H1 (cell line): ENCODE measurements around the gene GPR83. TPM values are rescaled to one million over a fixed set of nuclear protein-coding genes. Genes with fewer than 3 reads are reported as not detected.

Experiments
- CTCF ChIA-PET: fragments of 300-600 bp; sonication (Branson Sonifier 250); formaldehyde crosslinking; loops from one replicate; lab custom pipeline; 2021; ENCODE audit not compliant: partially characterized antibody; lab: Charles Lee
- POLR2A ChIA-PET: fragments of 300-600 bp; sonication (Branson Sonifier 250); formaldehyde crosslinking; loops from one replicate; lab custom pipeline; 2021; ENCODE audit warnings: inconsistent platforms; ENCODE audit not compliant: partially characterized antibody; lab: Charles Lee
- DNase-seq, 2 experiments: peaks; one replicate each; pipeline versions ENCODE4 v3.0.0 to v3.0.0-alpha.2; 2010 to 2022; ENCODE audit warnings: low spot score in 2 of 2, low read depth in 1 of 2, mixed read lengths in 1 of 2
- FAIRE-seq: peaks from 2 replicates; lab custom pipeline; 2011; peaks lifted over from hg19 to GRCh38; lab: Jason Lieb, UNC
- H2AFZ ChIP-seq: 2 replicates; pipeline ENCODE4 v1.8.1; 2012; ENCODE audit warnings: low read length, inconsistent platforms
- H2AK5ac ChIP-seq: 2 replicates; pipeline ENCODE4 v1.6.1; 2013; ENCODE audit warnings: low read depth, low read length
- H2BK120ac ChIP-seq: replicated peaks from 2 replicates; pipeline ENCODE3; 2013; ENCODE audit warnings: low read depth, low read length, inconsistent platforms
- H2BK12ac ChIP-seq: 2 replicates; pipeline ENCODE4 v1.6.1; 2013; ENCODE audit warnings: low read depth, low read length
- H2BK15ac ChIP-seq: 2 replicates; pipeline ENCODE4 v1.6.1; 2013; ENCODE audit warnings: low read length
- H2BK20ac ChIP-seq: 2 replicates; pipeline ENCODE4 v1.6.1; 2013; ENCODE audit warnings: low read length
- H2BK5ac ChIP-seq: 2 replicates; pipeline ENCODE4 v1.6.1; 2013; ENCODE audit warnings: low read depth, low read length
- H3K14ac ChIP-seq: 2 replicates; pipeline ENCODE4 v1.6.1; 2013; ENCODE audit warnings: inconsistent platforms; ENCODE audit not compliant: insufficient read length
- H3K18ac ChIP-seq: 2 replicates; pipeline ENCODE4 v1.6.1; 2013; ENCODE audit warnings: low read length; ENCODE audit errors: extremely low read depth
- H3K23ac ChIP-seq: 2 replicates; pipeline ENCODE4 v1.6.1; 2013; ENCODE audit warnings: inconsistent platforms; ENCODE audit not compliant: insufficient read length
- H3K23me2 ChIP-seq: 2 replicates; pipeline ENCODE4 v1.6.1; 2013; ENCODE audit warnings: low read depth, low read length
- H3K27ac ChIP-seq: 2 replicates; pipeline ENCODE4 v1.6.1; 2011; ENCODE audit warnings: low read depth, low read length, inconsistent platforms
- H3K27me3 ChIP-seq, 4 experiments: replicated peaks in 1 of 4; 1 replicate in 1 of 4; 2 replicates in 3 of 4; pipeline versions ENCODE4 v1.6.1 to v1.8.1; 2011 to 2013; ENCODE audit warnings: low read length in 3 of 4, mild to moderate bottlenecking in 3 of 4, inconsistent platforms in 2 of 4, mixed read lengths in 2 of 4, moderate library complexity in 1 of 4; ENCODE audit not compliant: control insufficient read depth in 3 of 4, insufficient read depth in 3 of 4; ENCODE audit errors: extremely low read depth in 1 of 4
- H3K36me3 ChIP-seq, 4 experiments: 2 replicates each; pipeline versions ENCODE4 v1.6.1 to v1.8.1; 2011 to 2013; ENCODE audit warnings: mild to moderate bottlenecking in 4 of 4, low read length in 3 of 4, moderate library complexity in 2 of 4, control low read depth in 1 of 4, inconsistent platforms in 1 of 4; ENCODE audit not compliant: insufficient read depth in 4 of 4, control insufficient read depth in 2 of 4
- H3K4ac ChIP-seq: replicated peaks from 2 replicates; pipeline ENCODE3; 2013; ENCODE audit warnings: low read length, low read depth, mixed read lengths, inconsistent platforms; ENCODE audit not compliant: insufficient read length
- H3K4me1 ChIP-seq, 4 experiments: replicated peaks in 1 of 4; 1 replicate in 1 of 4; 2 replicates in 3 of 4; pipeline versions ENCODE4 v1.6.1 to v1.8.1; 2011 to 2013; ENCODE audit warnings: low read length in 3 of 4, inconsistent platforms in 2 of 4, mixed read lengths in 1 of 4; ENCODE audit not compliant: insufficient read depth in 4 of 4, control insufficient read depth in 3 of 4
- H3K4me2 ChIP-seq, 2 experiments: 2 replicates each; pipeline versions ENCODE4 v1.6.1 to v1.8.1; 2011 to 2013; ENCODE audit warnings: low read depth in 2 of 2, low read length in 2 of 2, control low read depth in 1 of 2, inconsistent platforms in 1 of 2, mild to moderate bottlenecking in 1 of 2; ENCODE audit not compliant: insufficient read depth in 1 of 2
- H3K4me3 ChIP-seq, 4 experiments: fragments of 200-600, 300-600 bp in 1 of 4; sonication (generic), shearing (Covaris generic), sonication (Bioruptor Twin) in 1 of 4; 2 replicates each; pipeline versions ENCODE4 v1.5.1 to v1.8.1; 2011 to 2016; ENCODE audit warnings: low read length in 4 of 4, low read depth in 3 of 4, control low read depth in 2 of 4, inconsistent platforms in 2 of 4, mild to moderate bottlenecking in 2 of 4, mixed read lengths in 1 of 4, moderate library complexity in 1 of 4; ENCODE audit not compliant: insufficient read depth in 2 of 4; ENCODE audit errors: extremely low read depth in 1 of 4
- H3K56ac ChIP-seq: replicated peaks from 2 replicates; pipeline ENCODE3; 2013; ENCODE audit warnings: low read depth, mild to moderate bottlenecking, mixed read lengths, low read length, inconsistent platforms; ENCODE audit not compliant: insufficient read length
- H3K79me1 ChIP-seq: 2 replicates; pipeline ENCODE4 v1.6.1; 2013; ENCODE audit warnings: low read depth, low read length, control low read depth
- H3K79me2 ChIP-seq, 2 experiments: 2 replicates each; pipeline versions ENCODE4 v1.6.1 to v1.8.1; 2012 to 2013; ENCODE audit warnings: low read length in 2 of 2, mild to moderate bottlenecking in 2 of 2, inconsistent platforms in 1 of 2; ENCODE audit not compliant: insufficient read depth in 2 of 2, control insufficient read depth in 1 of 2
- H3K9ac ChIP-seq, 4 experiments: replicated peaks in 1 of 4; 1 replicate in 1 of 4; 2 replicates in 3 of 4; pipeline versions ENCODE4 v1.6.1 to v1.8.1; 2011 to 2013; ENCODE audit warnings: low read depth in 3 of 4, low read length in 3 of 4, control low read depth in 2 of 4, mild to moderate bottlenecking in 2 of 4, moderate library complexity in 2 of 4, inconsistent platforms in 1 of 4; ENCODE audit errors: extremely low read depth in 1 of 4
- H3K9me3 ChIP-seq, 2 experiments: 2 replicates each; pipeline versions ENCODE4 v1.6.1 to v1.8.1; 2012 to 2013; ENCODE audit warnings: mild to moderate bottlenecking in 2 of 2, moderate library complexity in 2 of 2, control low read depth in 1 of 2, inconsistent platforms in 1 of 2, low read depth in 1 of 2, low read length in 1 of 2, mixed read lengths in 1 of 2; ENCODE audit not compliant: insufficient read depth in 2 of 2
- H4K20me1 ChIP-seq, 2 experiments: replicated peaks in 1 of 2; 2 replicates each; pipeline versions ENCODE3 to v1.8.1; 2011 to 2013; ENCODE audit warnings: inconsistent platforms in 2 of 2, low read length in 2 of 2, mild to moderate bottlenecking in 1 of 2; ENCODE audit not compliant: insufficient read depth in 2 of 2, control insufficient read depth in 1 of 2
- H4K5ac ChIP-seq: 2 replicates; pipeline ENCODE4 v1.6.1; 2013; ENCODE audit warnings: low read length, low read depth, mixed read lengths, inconsistent platforms; ENCODE audit not compliant: insufficient read length
- H4K8ac ChIP-seq: 2 replicates; pipeline ENCODE4 v1.8.0; 2013; ENCODE audit warnings: mild to moderate bottlenecking, moderate library complexity, low read length, inconsistent platforms; ENCODE audit not compliant: insufficient read depth; ENCODE audit errors: extremely low read depth
- H4K91ac ChIP-seq: replicated peaks from 2 replicates; pipeline ENCODE3; 2013; ENCODE audit warnings: low read length, mixed read lengths, inconsistent platforms; ENCODE audit not compliant: insufficient read length
- BACH1 ChIP-seq: IDR thresholded peaks from 2 replicates; pipeline ENCODE4 v1.6.1; 2012; ENCODE audit warnings: low read length, improper control_type of control experiment
- EZH2 ChIP-seq: fragments of 200-600 bp; sonication (generic); IDR thresholded peaks from 2 replicates; pipeline ENCODE4 v1.7.1; 2012; ENCODE audit warnings: low read depth, mild to moderate bottlenecking, moderate library complexity, low read length, inconsistent platforms; ENCODE audit not compliant: severe bottlenecking
- SAP30 ChIP-seq: fragments of 300-600 bp; sonication (generic); IDR thresholded peaks from 2 replicates; pipeline ENCODE4 v1.7.1; 2012; ENCODE audit warnings: low read length, moderate library complexity, mild to moderate bottlenecking, inconsistent platforms; ENCODE audit not compliant: insufficient read depth, insufficient replicate concordance
- SIN3A ChIP-seq, 2 experiments: IDR thresholded peaks in 1 of 2; conservative IDR thresholded peaks in 1 of 2; 2 replicates each; pipeline ENCODE4 v1.6.1; 2011 to 2012; ENCODE audit warnings: low read length in 2 of 2, improper control_type of control experiment in 1 of 2, low read depth in 1 of 2, mild to moderate bottlenecking in 1 of 2
- SP1 ChIP-seq: IDR thresholded peaks from 2 replicates; pipeline ENCODE4 v1.6.1; 2011; ENCODE audit warnings: low read depth, low read length
- SP2 ChIP-seq: IDR thresholded peaks from 2 replicates; pipeline ENCODE4 v1.6.1; 2012; ENCODE audit warnings: mild to moderate bottlenecking, low read length, inconsistent platforms
- SP4 ChIP-seq: IDR thresholded peaks from 2 replicates; pipeline ENCODE4 v1.6.1; 2012; ENCODE audit warnings: low read length, inconsistent platforms
- SUZ12 ChIP-seq: fragments of 200-600 bp; sonication (generic); IDR thresholded peaks from 2 replicates; pipeline ENCODE4 v1.6.1; 2012; ENCODE audit warnings: mild to moderate bottlenecking, inconsistent platforms, low read length, moderate library complexity, mixed read lengths
- WGBS, 2 experiments: shearing (Covaris generic) in 1 of 2; methylation state at CpG; one replicate each; pipeline versions ENCODE4 v1.1.6 to v1.1.7; 2013 to 2015; ENCODE audit warnings: low lambda C conversion rate in 2 of 2, mixed read lengths in 2 of 2, inconsistent platforms in 1 of 2, low coverage in 1 of 2, missing lambda C conversion rate in 1 of 2; ENCODE audit not compliant: insufficient replicate concordance in 2 of 2, insufficient coverage in 1 of 2, insufficient read length in 1 of 2; ENCODE audit errors: extremely low coverage in 1 of 2, missing lambda C conversion rate in 1 of 2; 5-methylcytosine and 5-hydroxymethylcytosine counted together
- long read RNA-seq, 2 experiments: library from RNA in 1 of 2; library from capped mRNA in 1 of 2; stranded (forward); transcript quantifications; one replicate each; pipeline ENCODE4 v2.0.0, GENCODE V29; 2021; ENCODE audit warnings: inconsistent platforms in 1 of 2
- polyA minus RNA-seq, 3 experiments: library from RNA; depleted of rRNA, polyadenylated mRNA; stranded (reverse); fragments of >200 nt; gene quantifications; 1 replicate in 2 of 3; 2 replicates in 1 of 3; pipeline ENCODE4 v1.2.3, GENCODE V29; 2011
- polyA plus RNA-seq, 7 experiments: library from polyadenylated mRNA; depleted of rRNA in 3 of 7; stranded (reverse) in 5 of 7; unstranded in 2 of 7; fragments of >200 nt in 5 of 7; fragments of 200-250 nt in 2 of 7; gene quantifications; 1 replicate in 5 of 7; 2 replicates in 1 of 7; 4 replicates in 1 of 7; pipeline versions ENCODE4 v1.2.1 to v1.2.3, GENCODE V29; 2011 to 2013; ENCODE audit warnings: missing spikeins in 2 of 7, mixed read lengths in 2 of 7
- total RNA-seq: library from RNA; stranded (reverse); fragmentation: NEBNext Ultra II Directional; extraction: Animal tissue kit (Norgen Biotek cat#: 25700); gene quantifications from 2 replicates; pipeline ENCODE4 v1.2.1, GENCODE V29; 2021

Gene GPR83
- total RNA-seq (1.3 and 1.5 TPM in 2 replicates), polyA plus RNA-seq (2011; rRNA removed) (0.30 and 0.49 TPM in 2 replicates), polyA minus RNA-seq (2011; rRNA and poly(A)+ RNA removed) (0.73 and 0.98 TPM in 2 replicates)
- polyA plus RNA-seq (2011; cell fraction: cytosol; rRNA removed), result 0.32 TPM
- polyA plus RNA-seq (2011; cell fraction: nucleus; rRNA removed), result 1.0 TPM
- polyA plus RNA-seq (2012, experiment 1 of 2), result 0.18 to 0.42 TPM (median 0.33 TPM) in 4 replicates
- 0.21 TPM for polyA plus RNA-seq (2012, experiment 2 of 2)
- polyA plus RNA-seq (2013, experiment 1 of 2), result 1.9 TPM
- 2.2 TPM for polyA plus RNA-seq (2013, experiment 2 of 2)
- 0.37 TPM for polyA minus RNA-seq (2011; cell fraction: cytosol; rRNA and poly(A)+ RNA removed)
- polyA minus RNA-seq (2011; cell fraction: nucleus; rRNA and poly(A)+ RNA removed), result 1.2 TPM
- long read RNA-seq, experiment 1, result 0 reads
- long read RNA-seq, experiment 2, result 0 reads

DNA sequence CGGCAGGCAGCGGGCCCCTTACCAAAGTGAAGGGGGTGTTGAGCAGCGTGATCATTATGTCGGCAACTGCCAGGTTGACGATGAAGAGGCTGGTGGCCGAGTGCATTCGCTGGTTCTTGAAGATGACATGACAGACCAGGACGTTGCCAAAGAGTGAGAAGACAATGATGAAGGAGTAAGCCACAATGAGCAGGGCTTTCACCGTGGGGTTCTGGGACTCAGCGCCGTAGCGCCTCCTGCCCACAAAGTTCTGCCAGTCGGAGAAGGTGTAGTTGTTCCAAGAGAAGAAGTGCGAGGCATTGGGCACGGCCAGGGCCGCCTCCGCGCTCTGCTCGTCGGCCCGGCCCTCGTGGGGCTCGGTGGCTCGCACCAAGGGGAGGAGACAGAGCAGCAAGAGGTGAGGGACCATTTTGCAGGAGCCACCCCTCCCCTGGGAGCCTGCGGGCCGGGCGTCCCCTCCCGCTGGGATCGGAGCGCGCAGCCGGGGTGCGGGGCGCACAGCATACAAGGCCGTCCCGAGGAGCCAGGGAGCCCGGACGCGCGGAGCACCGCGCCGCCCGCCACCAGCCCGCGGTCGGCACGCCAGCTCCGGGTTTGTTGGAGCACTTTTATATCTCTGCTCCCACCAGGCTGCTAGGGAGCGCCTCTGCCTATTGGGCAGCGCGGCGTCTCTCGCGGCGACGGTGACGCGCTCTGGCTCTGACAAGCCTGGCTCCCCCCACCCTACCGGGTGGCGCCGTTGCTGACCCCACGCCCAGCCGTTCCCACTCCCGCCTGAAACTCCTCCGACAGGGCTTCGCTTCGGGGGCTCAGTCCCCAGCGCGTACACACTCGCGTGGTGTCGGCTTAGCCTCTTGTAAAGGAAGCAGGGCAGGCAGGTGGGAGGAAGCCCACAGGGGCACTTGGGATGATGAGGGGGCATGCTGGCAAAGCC is at the start of gene GPR83:
GPR83 (minus strand) TSS at position 581 of the 934 bp plus-strand sequence; CDS start at position 409, 172 bp downstream.
- peak within 1 kb of the TSS; percentile 13; the same call in 1 of the 2 replicates for H3K18ac ChIP-seq
- POLR2A ChIA-PET, result interaction anchor here (0.7 kb wide), 1 partner anchor 36 kb away, joined by 3 read pairs; no protein-coding TSS in a partner anchor
- no peak for FAIRE-seq
- no peak for TF ChIP-seq SP2
- TF ChIP-seq EZH2, result peak; percentile 59
- TF ChIP-seq SUZ12, result peak; percentile 75; the same call in 1 of the 2 replicates
- no peak for TF ChIP-seq SAP30
- TF ChIP-seq SP4, result no peak
- TF ChIP-seq SIN3A (conservative IDR thresholded peaks at IDR 0.05 in 1 of 2, IDR thresholded peaks at IDR 0.05 in 1 of 2; ENCODE audit: low read depth in 1 of 2, low read length in 2 of 2), result no peak
- TF ChIP-seq SP1, result no peak
- TF ChIP-seq BACH1, result no peak

More for the DNA sequence above, at the start of gene GPR83:
- Histone ChIP-seq H3K23me2 (peaks cover 13% of the 10 kb centered on the region; the same call in 1 of the 2 replicates), H2BK120ac (no peak within 1 kb of the TSS), H3K79me1 (no peaks in the 10 kb centered on the region), H3K14ac (no peak within 1 kb of the TSS), H4K8ac (peak within 1 kb of the TSS; percentile 91), H2BK5ac (peak within 1 kb of the TSS; percentile 30; the same call in 1 of the 2 replicates), H3K4me1 (peaks cover 0 to 2% (median 0%) of the 10 kb centered on the region in 4 experiments; a peak in 2 of 7 replicates), H2BK12ac (no peak within 1 kb of the TSS), H3K27me3 (peaks cover 9 to 32% (median 29%) of the 10 kb centered on the region in 4 experiments), H2AK5ac (no peak within 1 kb of the TSS), H2BK15ac (no peak within 1 kb of the TSS), H3K56ac (no peak within 1 kb of the TSS), H2AFZ (peak within 1 kb of the TSS; percentile 94), H3K4me2 (peak within 1 kb of the TSS; percentile 88 to 91), H3K4me3 (peak within 1 kb of the TSS; percentile 32 to 66 (median 41)), H3K9ac (peak within 1 kb of the TSS in 1 of 4 experiments; percentile 20; a peak in 4 of 7 replicates), H3K4ac (peak within 1 kb of the TSS; percentile 15), H3K79me2 (no peaks in the 10 kb centered on the region), H3K9me3 (no peaks in the 10 kb centered on the region), H4K20me1 (no peaks in the 10 kb centered on the region), H4K91ac (no peak within 1 kb of the TSS), H4K5ac (no peak within 1 kb of the TSS), H3K27ac (no peak within 1 kb of the TSS), H2BK20ac (no peak within 1 kb of the TSS), H3K23ac (no peak within 1 kb of the TSS), H3K36me3 (no peaks in the 10 kb centered on the region)
- CTCF ChIA-PET, result interaction anchor here (1.7 to 2.9 kb wide), 3 partner anchors 65 to 506 kb away, joined by 5 to 10 read pairs (median 6); no protein-coding TSS in a partner anchor
- DNase-seq, result peak in 1 of 2 experiments; percentile 59
- WGBS, 2 experiments, result 8% methylated on average over 59 of the region's 73 CpGs; no CpG with 5 or more reads in 1 of the 2 experiments
